ENCODE measurements around the gene TSHZ2.
"Not testable (repeated sequence)": the region's sequence is repeated elsewhere in the genome, so short reads cannot be mapped to it uniquely, and the experiment has no call there.

TSHZ2 gene

DNA sequence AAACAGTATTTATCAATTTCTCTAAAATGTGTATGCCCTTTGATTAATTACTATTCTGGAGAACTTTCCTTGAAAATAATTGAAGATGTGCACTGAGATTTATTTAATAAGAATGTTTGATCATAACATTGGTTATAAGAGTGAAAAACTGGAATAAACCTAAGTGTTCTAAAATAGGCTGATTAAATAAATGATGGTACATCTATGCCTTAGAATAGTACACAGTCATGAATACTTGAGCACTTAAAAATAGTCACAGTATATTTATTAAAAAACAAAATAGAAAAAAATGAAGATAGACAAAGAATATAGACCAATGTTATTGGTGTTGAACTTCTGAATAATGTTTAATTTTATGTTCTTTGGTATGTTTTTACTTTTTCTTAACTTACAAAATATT, 528.5 kb downstream of the TSHZ2 start:
- DNase-seq (ENCODE audit: low read depth in 2 of 2) = no peak

DNA sequence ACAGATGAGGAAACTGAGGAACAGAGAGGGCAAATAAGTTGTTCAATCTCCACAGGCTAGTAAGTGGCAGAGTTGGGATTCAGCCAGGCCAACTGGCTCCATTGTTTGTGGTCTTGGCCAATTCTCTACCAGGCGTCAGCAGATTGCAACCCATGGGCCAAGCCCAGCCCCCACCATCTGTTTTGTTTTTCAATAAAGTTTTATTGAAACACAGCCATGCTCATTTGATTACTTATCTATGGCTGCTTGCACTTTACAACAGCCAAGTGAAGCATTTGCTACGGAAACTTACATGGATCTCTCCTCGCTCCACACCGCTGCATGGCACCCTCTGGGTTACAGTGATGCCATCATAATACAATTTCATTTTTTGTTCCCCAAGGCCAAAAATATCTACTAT, 530.7 kb downstream of the TSHZ2 start:
- DNase-seq (ENCODE audit: low read depth in 2 of 2) = no peak

DNA sequence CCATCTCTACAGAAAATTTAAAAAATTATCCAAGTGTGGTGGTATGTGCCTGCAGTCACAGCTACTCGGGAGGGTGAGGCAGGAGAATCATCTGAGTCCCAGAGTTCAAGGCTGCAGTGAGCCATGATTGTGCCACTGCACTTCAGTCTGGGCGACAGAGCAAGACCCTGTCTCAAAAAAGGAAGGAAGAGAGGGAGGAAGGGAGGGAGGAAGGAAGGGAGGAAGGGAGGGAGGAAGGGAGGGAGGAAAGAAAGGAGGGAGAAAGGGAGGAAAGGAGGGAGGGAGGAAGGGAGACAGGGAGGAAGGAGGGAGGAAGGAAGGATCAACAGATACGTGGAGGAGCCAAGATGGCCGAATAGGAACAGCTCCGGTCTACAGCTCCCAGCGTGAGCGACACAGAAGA, 531.4 kb downstream of the TSHZ2 start:
- no peak for DNase-seq (ENCODE audit: low read depth in 2 of 2)

DNA sequence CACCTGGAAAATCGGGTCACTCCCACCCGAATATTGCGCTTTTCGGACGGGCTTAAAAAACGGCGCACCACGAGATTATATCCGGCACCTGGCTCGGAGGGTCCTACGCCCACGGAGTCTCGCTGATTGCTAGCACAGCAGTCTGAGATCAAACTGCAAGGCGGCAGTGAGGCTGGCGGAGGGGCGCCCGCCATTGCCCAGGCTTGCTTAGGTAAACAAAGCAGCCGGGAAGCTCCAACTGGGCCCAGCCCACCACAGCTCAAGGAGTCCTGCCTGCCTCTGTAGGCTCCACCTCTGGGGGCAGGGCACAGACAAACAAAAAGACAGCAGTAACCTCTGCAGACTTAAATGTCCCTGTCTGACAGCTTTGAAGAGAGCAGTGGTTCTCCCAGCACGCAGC, 531.9 kb downstream of the TSHZ2 start:
- not testable (repeated sequence) for DNase-seq (ENCODE audit: low read depth in 2 of 2)

DNA sequence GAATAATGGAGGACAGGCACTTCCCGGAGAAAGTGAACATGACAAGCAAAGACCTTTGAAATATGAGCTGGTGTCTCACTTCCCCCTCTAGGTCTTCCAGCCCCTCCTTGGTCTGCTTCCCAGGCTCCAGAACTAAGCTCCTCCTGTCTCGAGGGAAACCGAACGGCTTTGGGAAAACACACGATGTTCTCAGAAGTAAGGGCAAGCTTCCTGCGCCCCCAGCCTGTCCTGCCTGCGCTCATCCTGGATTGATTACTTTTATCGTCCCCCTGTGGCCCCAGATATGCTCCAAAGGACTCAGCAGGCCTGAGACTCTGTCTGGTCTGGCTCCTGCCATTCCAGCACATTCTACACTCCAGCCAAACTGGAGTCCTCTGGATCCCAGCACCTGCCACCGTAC, 538.1 kb downstream of the TSHZ2 start:
- DNase-seq (ENCODE audit: low read depth in 2 of 2) = no peak

DNA sequence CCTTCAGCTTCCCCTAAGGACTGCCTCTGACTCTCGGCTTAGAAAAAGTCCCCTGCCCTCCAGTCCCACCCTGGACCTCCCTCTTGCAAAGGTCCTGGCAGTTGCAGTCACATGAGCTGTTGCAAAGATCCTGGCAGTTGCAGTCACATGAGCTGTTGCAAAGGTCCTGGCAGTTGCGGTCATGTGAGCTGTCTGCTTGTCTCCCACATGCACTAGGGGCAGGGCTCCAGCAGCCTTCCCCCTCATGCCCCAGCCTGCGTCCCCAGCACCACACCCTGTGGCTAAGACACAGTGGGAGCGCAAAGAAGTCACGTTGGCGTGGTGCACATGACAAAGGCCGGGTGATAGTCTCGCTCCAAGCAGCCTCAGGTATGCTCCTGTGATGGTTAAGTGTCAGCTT, 538.5 kb downstream of the TSHZ2 start:
- no peak for DNase-seq (ENCODE audit: low read depth in 2 of 2)

DNA sequence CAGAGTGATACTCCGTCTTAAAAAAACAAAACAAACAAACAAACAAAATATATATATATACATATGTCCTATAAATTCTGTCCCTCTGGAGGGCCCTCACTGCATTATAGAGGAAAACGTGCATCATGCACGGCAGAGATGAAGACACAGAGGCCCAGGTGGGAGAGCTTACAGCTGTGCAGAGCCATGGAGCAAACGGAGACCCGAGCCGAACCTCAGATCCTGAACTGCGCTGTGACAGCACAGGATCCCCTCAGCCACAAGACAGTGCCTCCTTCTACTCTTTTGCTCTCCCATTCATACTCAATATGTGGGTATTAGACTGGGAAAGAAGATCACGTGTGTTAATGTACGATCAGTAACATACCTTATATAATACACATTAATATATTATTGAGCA, 539.9 kb downstream of the TSHZ2 start:
- no peak for DNase-seq (ENCODE audit: low read depth in 2 of 2)

DNA sequence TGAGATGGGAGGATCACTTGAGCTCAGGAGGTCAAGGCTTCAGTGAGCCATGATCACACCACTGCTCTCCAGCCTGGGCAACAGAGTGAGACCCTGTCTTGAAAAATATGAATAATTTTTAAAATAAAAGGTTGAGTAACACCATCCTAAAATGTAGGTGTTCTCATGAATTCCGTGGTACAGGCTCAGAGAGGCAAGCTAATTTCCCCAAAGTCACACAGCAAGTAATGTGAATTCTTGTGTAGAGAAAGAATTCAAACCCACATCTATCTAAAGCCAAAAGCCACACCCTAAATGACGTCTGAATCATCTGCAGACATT, 541.0 kb downstream of the TSHZ2 start:
- no peak for DNase-seq (ENCODE audit: low read depth in 2 of 2)

DNA sequence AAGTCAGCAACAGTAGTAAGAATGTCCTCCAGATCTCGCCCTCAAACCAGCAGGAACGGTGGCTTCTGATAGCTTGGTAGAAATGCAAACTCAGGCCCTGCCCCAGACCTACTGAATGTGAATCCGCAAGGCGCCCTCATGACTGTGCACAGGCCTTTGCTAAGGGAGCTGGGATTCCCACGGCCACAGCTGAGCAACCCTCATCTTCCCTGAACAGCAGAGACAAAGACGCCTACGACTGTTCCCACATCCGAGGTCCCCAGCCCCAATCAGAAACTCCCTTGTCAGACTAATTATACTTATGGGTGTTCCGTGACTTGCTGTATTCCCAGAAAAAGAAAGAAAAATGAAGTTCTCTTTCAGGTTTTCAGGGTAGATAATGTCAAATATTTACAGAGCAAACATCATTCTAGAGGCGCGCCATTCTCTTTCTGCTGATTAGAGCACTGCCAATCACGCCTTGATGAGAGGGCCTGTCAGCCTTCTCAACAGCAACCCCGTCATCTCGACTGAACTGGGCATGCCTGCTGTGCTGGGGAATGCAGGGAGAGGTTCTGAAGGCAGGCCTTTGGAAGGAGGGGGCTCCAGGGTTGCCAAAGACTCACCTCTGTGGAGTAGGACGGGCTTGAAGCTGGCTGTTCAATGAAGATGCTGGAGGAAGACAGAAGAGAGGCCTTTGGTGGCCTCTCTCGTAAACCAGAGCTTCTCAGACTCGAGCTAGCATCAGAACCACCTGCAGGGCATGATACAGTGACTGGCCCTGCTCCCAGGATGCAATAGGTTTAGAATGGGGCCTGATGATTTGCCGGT, 541.5 kb downstream of the TSHZ2 start:
- no peak for DNase-seq (ENCODE audit: low read depth in 2 of 2)

DNA sequence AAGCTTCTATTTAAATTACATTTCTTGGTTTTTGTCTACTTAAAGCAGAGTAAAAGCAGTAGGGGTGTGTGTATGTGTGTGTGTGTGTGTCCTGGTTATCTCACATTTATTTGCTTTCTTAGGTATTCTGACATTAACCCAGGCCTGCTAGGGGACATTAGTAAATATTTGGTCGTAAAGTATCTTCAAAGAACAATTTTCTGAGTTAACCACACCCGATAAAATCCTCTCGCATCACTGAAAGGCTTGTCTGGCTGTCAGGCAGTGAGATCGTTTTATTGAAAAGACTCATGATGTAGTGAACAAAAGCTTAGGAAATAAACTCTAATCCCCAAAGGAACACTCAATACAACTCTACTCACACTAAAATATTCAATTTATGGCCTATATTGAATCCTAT, 543.6 kb downstream of the TSHZ2 start:
- no peak for DNase-seq (ENCODE audit: low read depth in 2 of 2)

DNA sequence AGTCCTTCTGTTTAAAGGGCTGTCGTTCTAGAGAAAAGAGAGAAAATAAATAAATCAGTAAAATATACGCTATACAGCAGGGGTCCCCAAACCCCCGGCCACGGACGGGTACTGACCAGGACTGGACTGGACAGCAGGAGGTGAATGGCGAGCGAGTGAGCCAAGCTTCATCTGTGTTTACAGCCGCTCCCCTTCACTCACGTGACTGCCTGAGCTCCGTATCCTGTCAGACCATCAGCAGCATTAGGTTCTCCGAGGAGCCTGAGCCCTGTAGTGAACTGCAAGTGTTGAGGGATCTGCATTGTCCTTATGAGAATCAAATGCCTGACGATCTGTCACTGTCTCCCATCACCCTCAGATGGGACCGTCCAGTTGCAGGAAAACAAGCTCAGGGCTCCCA, 545.0 kb downstream of the TSHZ2 start:
- no peak for DNase-seq (ENCODE audit: low read depth in 2 of 2)

DNA sequence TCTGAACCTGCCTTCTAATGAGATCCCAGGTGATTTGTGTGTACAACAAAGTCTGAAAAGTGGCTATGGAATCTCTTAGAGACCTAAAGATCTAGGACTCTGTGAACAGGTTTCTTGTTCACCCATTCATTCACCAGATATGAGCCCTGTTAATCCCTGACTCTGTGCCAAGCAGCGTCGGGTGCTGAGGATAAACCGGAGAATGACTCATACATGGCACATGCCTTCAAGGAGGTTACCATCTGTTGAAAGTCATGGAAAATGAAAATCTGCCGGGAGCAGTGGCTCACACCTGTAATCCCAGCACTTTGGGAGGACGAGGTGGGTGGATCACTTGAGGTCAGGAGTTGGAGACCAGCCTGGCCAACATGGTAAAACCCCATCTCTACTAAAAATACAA, 549.3 kb downstream of the TSHZ2 start:
- DNase-seq (ENCODE audit: low read depth in 2 of 2) = not testable (repeated sequence)

DNA sequence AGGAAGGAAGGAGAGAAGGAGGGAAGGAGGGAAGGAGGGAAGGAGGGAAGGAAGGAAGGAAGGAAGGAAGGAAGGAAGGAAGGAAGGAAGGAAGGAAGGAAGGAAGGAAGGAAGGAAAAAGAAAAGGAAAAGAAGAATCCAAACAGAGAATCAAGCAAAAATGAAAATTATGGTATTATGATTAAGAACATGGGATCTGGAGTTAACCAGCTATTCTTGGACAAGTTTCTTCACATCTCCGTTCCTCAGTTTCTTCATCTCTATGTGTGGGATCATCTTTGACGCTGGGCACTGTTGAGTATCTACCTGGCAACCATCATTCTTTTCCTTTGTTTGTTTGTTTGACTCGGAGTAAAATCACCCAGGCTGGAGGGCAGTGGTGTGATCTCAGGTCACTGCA, 549.9 kb downstream of the TSHZ2 start:
- no peak for DNase-seq (ENCODE audit: low read depth in 2 of 2)

DNA sequence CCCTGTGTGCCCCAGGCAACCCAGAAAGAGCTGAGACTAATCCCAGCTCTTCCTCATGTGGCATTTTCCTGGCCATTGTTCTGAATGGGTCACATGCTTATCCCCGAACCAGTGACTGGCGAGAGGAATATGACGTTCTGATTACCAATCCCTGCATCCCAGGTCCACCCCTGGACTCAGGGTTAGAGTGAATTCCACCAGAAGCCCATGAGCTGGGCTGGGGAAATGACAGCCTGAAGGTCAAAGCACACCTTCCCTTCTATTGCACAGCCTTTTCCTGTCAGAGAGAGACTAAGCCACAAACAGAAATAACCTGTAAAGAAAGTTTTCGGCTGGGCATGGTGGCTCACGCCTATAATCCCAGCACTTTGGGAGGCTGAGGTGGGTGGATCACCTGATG, 550.5 kb downstream of the TSHZ2 start:
- DNase-seq (ENCODE audit: low read depth in 2 of 2) = no peak

DNA sequence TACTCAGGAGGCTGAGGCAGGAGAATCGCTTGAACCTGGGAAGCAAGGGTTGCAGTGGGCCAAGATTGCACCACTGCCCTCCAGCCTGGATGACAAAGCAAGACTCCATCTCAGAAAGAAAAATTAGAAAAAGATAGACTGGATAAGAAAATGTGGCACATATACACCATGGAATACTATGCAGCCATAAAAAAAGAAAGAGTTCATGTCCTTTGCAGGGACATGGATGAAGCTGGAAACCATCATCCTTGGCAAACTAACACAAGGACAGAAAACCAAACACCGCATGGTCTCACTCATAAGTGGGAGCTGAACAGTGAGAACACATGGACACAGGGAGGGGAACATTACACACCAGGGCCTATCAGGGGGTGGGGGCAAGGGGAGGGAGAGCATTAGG, 551.5 kb downstream of the TSHZ2 start:
- not testable (repeated sequence) for DNase-seq (ENCODE audit: low read depth in 2 of 2)

DNA sequence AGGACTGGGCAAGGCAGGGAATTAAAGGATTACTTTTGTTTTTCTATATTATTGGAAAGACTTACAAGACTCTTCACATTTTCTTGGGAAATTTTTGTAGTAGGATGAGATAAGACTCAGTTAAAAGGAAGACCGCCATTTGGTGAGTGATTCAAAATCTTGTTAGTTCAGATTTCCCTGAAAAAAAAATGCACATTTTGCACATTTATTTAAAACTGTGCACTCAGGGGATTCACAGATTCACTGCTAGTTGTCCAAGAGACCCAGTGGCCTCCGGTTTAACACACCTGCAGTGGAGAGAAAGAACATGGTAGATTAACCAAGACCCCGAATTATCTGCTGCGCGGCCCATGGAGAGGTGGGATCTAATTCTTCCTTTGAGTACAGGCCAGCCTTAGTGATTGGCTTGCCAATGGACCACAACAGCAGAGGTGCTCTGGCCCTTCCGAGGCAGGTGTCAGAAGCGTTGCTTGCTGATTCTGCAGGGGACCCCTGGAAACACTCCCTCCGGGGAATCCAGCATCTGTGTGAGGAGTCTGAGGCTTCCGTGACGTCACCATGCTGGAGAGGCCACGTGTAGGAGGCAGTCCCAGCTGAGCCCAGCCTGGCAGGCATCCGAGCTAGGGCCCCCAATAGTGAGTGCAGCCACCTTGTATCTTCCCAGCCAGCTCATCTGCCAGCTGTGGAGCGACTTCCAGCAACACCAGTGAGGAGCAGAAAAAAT, 552.6 kb downstream of the TSHZ2 start:
- no peak for DNase-seq (ENCODE audit: low read depth in 2 of 2)

DNA sequence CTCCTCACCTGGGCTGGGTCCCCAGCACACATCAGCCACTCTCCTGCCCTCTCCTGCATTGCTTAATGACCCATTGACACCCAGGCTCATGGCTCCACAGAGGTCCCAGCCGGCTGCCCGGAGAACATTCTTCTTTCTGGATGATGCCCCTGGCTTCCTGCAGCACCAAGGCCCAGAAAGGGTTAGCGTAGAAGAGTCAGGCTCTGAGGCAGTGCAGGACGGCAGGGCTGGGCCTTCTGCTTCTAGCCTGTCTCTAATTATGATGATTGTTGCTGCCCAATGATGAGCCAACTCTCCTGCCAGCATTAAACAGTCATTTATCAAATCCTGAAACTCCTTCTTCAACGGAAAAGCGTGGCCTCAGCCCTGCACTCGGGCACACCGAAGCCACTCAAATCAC, 555.0 kb downstream of the TSHZ2 start:
- no peak for DNase-seq (ENCODE audit: low read depth in 2 of 2)

DNA sequence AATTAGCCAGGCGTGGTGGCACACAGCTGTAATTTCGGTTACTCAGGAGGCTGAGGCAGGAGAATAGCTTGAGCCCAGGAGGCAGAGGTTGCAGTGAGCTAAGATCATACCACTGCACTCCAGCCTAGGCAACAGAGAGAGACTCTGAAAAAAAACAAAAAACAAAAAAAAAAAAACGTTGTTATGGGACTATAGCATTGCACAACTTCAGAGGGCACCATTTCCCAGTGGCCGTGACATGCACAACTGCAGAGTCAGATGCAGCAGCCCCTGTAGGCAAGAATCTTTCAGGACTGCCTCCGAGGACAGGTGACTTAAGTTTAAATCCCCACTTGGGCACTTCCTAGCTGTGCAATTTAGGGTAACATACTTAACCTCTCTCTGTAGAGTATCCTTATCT, 557.5 kb downstream of the TSHZ2 start:
- no peak for DNase-seq (ENCODE audit: low read depth in 2 of 2)

DNA sequence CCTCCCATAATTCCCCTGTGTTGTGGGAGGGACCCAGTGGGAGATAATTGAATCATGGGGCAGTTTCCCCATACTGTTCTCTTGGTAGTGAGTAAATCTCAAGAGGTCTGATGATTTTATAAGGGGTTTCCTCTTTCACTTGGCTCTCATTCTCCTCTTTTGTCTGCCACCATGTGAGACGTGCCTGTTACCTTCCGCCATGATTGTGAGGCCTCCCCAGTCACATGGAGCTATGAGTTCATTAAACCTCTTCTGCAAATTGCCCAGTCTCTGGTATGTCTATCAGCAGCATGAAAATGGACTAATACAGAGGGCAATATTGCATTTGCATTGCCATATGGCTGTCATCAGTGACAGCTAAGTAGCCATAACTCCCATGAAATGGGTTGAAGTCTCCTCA, 558.3 kb downstream of the TSHZ2 start:
- no peak for DNase-seq (ENCODE audit: low read depth in 2 of 2)

DNA sequence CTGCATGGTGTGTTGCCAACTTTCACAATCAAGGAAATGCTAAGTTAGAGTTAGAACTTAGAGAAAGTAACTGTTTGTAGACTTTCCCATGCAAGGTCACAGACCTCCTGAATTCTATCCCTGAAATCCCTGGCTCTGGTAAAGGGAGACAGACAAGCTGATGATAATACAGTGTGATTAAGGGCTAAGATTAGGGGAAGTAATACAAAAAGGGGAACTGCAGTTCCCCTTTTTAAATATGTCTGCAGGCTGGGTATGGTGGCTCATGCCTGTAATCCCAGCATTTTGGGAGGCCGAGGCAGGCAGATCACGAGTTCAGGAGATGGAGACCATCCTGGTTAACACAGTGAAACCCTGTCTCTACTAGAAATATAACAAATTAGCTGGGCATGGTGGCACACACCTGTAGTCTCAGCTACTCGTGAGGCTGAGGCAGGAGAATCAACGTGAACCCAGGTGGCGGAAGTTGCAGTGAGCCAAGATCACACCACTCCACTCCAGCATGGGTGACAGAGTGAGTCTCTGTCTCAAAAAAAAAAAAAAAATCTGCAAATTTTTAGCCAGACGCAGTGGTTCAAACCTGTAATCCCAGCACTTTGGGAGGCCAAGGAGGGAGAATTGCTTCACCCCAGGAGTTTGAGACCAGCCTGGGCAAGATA, 560.6 kb downstream of the TSHZ2 start:
- DNase-seq (ENCODE audit: low read depth in 2 of 2) = not testable (repeated sequence)

DNA sequence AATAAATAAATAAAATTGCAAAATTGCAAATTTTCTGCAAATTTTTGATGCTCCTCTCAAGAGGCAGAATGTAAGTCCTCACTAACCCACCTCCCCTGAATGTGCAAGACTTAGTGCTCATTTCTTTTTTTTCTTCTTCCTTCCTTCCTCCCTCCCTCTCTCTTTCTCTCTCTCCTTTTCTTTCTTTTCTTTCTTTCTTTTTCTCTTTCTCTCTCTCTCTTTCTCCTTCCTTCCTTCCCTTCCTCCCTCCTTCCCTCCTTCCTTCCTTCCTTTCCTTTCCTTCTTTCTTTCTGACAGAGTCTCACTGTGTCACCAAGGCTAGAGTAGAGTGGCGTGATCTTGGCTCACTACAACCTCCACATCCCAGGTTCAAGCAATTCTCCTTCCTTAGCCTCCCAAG, 561.3 kb downstream of the TSHZ2 start:
- no peak for DNase-seq (ENCODE audit: low read depth in 2 of 2)

DNA sequence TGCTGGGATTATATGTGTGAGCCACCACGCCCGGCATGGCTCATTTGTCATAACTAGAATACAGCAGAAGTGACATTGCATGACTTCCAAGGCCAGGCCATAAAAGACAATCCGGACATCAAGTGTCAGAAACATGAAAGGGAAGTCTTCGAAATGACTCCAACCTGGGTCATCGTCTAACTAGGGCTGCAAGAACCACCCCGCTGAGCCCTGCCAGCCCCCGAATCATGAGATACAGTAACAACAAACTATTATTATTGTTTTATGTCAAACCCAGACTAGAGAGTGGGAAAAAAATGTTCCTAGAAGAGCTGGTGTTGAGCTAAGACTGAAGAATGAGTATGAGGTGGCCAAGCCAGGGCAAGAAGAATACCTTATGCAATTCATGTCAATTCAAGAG, 561.9 kb downstream of the TSHZ2 start:
- no peak for DNase-seq (ENCODE audit: low read depth in 2 of 2)

DNA sequence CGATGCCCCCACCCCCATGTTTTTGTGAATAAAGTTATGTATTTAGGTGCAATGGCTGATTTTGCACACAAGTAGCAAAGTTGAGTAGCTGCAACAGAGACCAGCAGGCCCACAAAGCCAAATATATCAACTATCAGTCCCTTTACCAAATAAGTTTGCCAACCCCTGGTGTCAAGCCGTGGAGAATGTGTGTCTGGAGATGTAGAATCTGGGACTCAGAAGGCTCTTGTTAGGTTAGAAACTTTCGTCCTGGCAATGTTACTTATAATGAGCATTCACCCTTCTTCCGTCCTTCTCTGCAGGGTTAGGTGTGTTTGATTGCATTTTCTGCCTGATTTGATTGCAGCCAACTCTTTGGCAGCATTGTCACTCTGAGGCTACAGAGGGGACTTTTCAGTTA, 563.7 kb downstream of the TSHZ2 start:
- DNase-seq (ENCODE audit: low read depth in 2 of 2) = no peak

All from activated CD4-positive, alpha-beta T cell treated with anti-CD3 and anti-CD28 coated beads for 24 hours (primary cell).